Measurements from ENCODE around the gene USP2. TPM values are rescaled to one million over a fixed set of nuclear protein-coding genes. Genes with fewer than 3 reads are reported as not detected.

Gene USP2
- total RNA-seq, 3 donors from 2014 or later = 16.9 to 84.3 (median 26.7) TPM

- H3K4me1 ChIP-seq (ENCODE audit: low read depth) = peaks cover 34% of the 10 kb centered on the region
- TF ChIP-seq, protein P1, sequence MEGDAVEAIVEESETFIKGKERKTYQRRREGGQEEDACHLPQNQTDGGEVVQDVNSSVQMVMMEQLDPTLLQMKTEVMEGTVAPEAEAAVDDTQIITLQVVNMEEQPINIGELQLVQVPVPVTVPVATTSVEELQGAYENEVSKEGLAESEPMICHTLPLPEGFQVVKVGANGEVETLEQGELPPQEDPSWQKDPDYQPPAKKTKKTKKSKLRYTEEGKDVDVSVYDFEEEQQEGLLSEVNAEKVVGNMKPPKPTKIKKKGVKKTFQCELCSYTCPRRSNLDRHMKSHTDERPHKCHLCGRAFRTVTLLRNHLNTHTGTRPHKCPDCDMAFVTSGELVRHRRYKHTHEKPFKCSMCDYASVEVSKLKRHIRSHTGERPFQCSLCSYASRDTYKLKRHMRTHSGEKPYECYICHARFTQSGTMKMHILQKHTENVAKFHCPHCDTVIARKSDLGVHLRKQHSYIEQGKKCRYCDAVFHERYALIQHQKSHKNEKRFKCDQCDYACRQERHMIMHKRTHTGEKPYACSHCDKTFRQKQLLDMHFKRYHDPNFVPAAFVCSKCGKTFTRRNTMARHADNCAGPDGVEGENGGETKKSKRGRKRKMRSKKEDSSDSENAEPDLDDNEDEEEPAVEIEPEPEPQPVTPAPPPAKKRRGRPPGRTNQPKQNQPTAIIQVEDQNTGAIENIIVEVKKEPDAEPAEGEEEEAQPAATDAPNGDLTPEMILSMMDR (IDR thresholded peaks at IDR 0.05) = no peak
- H3K9me3 ChIP-seq = no peaks in the 10 kb centered on the region
- H3K4me3 ChIP-seq = no peak overlapping the region
- H3K36me3 ChIP-seq (ENCODE audit: low read depth) = no peaks in the 10 kb centered on the region
- intact Hi-C loops (cut with DNase I, micrococcal nuclease) = loop anchor here in 1 of 2 donors (10.0 kb wide), 1 partner anchor 116 kb away; the partner anchor contains the start of gene CBL
- peak in 1 of 3 donors; percentile 51 for DNase-seq
- ATAC-seq = no peak
Observed at GRCh38 chr11:119320240-119320775, 61.2 kb downstream of the USP2 start.

GRCh38 chr11:119319700-119320239 lies 61.7 kb downstream of the USP2 start:
- H3K4me3 ChIP-seq = no peak overlapping the region
- DNase-seq (no peak), ATAC-seq (no peak)
- TF ChIP-seq, protein P1 (IDR thresholded peaks at IDR 0.05) = no peak
- intact Hi-C loops (cut with DNase I, micrococcal nuclease) = loop anchor here in 1 of 2 donors (10.0 kb wide), 1 partner anchor 115 kb away; the partner anchor contains the start of gene CBL
- peaks cover 39% of the 10 kb centered on the region for H3K4me1 ChIP-seq (ENCODE audit: low read depth)
- H3K9me3 ChIP-seq = no peaks in the 10 kb centered on the region
- no peaks in the 10 kb centered on the region for H3K36me3 ChIP-seq (ENCODE audit: low read depth)

GRCh38 chr11:119319136-119319699 lies 62.3 kb downstream of the USP2 start:
- ATAC-seq = no peak
- TF ChIP-seq, protein P1 (IDR thresholded peaks at IDR 0.05) = no peak
- no peaks in the 10 kb centered on the region for H3K9me3 ChIP-seq
- no peak for DNase-seq
- H3K4me3 ChIP-seq = no peak overlapping the region
- H3K4me1 ChIP-seq (ENCODE audit: low read depth) = peaks cover 39% of the 10 kb centered on the region
- H3K36me3 ChIP-seq (ENCODE audit: low read depth) = no peaks in the 10 kb centered on the region
- intact Hi-C loops (cut with DNase I, micrococcal nuclease) = no loop called here

GRCh38 chr11:119318240-119319135 lies 63.0 kb downstream of the USP2 start:
- no peak for DNase-seq
- TF ChIP-seq, protein P1 (IDR thresholded peaks at IDR 0.05) = no peak

DNA sequence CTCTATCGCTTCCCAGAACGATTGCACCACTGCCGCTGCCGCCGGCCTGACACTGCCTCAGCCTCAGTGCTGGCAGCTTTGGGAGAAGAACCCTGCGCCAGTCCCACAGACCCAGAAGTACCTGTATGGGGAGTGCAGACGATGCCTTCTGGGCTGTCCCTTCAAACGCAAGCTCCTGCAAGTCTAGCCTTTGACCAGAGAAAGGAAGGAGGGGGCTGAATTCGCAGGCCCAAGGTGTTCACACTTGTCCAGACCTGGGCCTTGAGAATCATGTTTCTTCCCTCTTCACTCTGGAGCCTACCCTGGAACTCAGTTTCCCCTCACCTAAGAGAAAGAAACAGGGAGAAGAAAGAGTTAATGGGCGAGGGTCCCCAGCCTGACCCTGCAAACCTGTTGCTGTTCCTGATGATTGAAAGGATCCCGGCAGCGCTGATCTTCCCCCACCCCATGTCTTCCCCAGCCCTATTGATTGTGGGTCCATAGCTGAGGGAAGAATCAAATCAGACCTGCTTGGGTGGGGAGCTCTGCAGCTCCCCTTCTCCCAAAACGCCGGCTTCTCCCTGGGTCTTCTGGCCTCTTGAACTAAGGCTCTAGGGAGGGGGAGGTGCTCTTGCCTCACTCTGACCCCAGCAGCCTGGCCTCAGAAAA lies 63.8 kb downstream of the USP2 start:
- Histone ChIP-seq H3K4me1 (ENCODE audit: low read depth) (peaks cover 39% of the 10 kb centered on the region), H3K36me3 (ENCODE audit: low read depth) (no peaks in the 10 kb centered on the region), H3K9me3 (no peaks in the 10 kb centered on the region), H3K4me3 (no peak overlapping the region)
- intact Hi-C loops (cut with DNase I, micrococcal nuclease) = no loop called here
- DNase-seq (no peak), ATAC-seq (no peak)
- TF ChIP-seq, protein P1 (IDR thresholded peaks at IDR 0.05) = no peak

More at GRCh38 chr11:119318240-119319135, 63.0 kb downstream of the USP2 start:
- peak; percentile 3 for ATAC-seq
- Histone ChIP-seq H3K4me3 (no peak overlapping the region), H3K4me1 (ENCODE audit: low read depth) (peaks cover 39% of the 10 kb centered on the region), H3K36me3 (ENCODE audit: low read depth) (no peaks in the 10 kb centered on the region), H3K9me3 (no peaks in the 10 kb centered on the region)
- intact Hi-C loops (cut with DNase I, micrococcal nuclease) = no loop called here

Data from mucosa of descending colon (tissue), 3 donors.